Central memory CD4-positive, alpha-beta T cell (primary cell): ENCODE measurements around the gene ATP8A1.

Source experiments
- DNase-seq: peaks from one replicate; pipeline ENCODE4 v3.0.0; 2022

ATP8A1 gene

GRCh38 chr4:42359711-42360110 is 297.2 kb downstream of the ATP8A1 start:
- no peak for DNase-seq
